Effector memory CD8-positive, alpha-beta T cell (primary cell): Measurements from ENCODE around the gene OR5B2.

Experiments
- ATAC-seq: fragments of 150-1000 bp; cut with Tn5 transposase; replicated peaks from 2 replicates; pipeline ENCODE4 v1.10.0; 2021; ENCODE audit warnings: mild to moderate bottlenecking, moderate library complexity
- DNase-seq, 3 experiments: peaks; one replicate each; pipeline ENCODE4 v3.0.0; 2021
- H3K27ac Mint-ChIP-seq, 2 donors: one replicate each; pipeline ENCODE4 v1.8.0; 2022; ENCODE audit warnings: mild to moderate bottlenecking in 2 of 2, mixed read lengths in 2 of 2, moderate library complexity in 2 of 2
- H3K27me3 Mint-ChIP-seq, 2 donors: one replicate each; pipeline ENCODE4 v1.8.0; 2022; ENCODE audit warnings: mixed read lengths in 2 of 2
- H3K36me3 Mint-ChIP-seq: one replicate; pipeline ENCODE4 v1.8.0; 2022; ENCODE audit warnings: mild to moderate bottlenecking, moderate library complexity, mixed read lengths; ENCODE audit not compliant: insufficient read depth
- H3K4me1 Mint-ChIP-seq, 2 donors: one replicate each; pipeline ENCODE4 v1.8.0; 2022; ENCODE audit warnings: low read depth in 2 of 2, mixed read lengths in 2 of 2
- H3K4me3 Mint-ChIP-seq, 2 donors: one replicate each; pipeline ENCODE4 v1.8.0; 2022; ENCODE audit warnings: mild to moderate bottlenecking in 2 of 2, mixed read lengths in 2 of 2, moderate library complexity in 2 of 2
- H3K9me3 Mint-ChIP-seq, 2 donors: one replicate each; pipeline ENCODE4 v1.8.0; 2022; ENCODE audit warnings: mixed read lengths in 2 of 2

Gene OR5B2

DNA sequence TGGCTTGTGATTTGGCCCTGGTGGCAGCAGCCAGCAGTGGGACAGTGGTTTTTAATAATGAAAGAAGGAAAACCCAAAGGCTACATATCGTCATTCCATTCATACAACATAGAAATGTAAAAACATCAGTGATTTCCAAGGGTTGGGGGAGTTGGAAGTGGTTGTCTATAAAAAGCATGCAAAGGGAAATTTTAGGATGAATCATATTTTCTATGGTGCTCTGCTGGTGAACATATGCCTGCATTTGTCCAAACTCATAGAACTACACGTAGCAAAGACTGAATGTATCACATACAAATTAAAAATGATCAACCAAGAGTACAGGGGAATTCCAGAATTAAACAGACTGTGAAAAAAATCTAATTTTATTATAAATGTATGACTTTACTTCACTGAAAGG, 32.3 kb downstream of the OR5B2 start:
- H3K9me3 Mint-ChIP-seq = no peaks in the 10 kb centered on the region
- ATAC-seq = no peak
- H3K4me3 Mint-ChIP-seq = no peak overlapping the region
- no peaks in the 10 kb centered on the region for H3K4me1 Mint-ChIP-seq
- peaks cover 12 to 13% of the 10 kb centered on the region in 2 donors for H3K27me3 Mint-ChIP-seq
- no peak for DNase-seq
- no peaks in the 10 kb centered on the region for H3K36me3 Mint-ChIP-seq
- no peak overlapping the region for H3K27ac Mint-ChIP-seq

DNA sequence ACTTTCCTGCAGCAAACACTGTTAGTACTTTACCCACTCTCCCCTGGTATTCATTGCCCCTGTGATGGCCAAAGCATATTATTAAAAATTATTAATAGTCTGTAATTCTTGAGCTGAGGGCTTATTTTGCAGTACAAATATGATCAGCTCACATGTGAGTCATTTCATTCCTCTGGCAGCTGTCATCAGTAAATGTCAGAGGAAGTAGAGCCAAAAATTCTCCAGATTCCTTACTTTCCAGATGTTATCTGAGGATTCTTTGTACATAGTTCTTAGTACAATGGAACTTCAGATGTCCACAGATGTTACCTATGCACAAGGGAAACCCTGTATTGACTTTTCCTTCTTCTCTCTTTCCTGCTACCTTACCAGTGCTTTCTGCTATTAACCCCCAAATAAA, 33.7 kb downstream of the OR5B2 start:
- H3K36me3 Mint-ChIP-seq = no peaks in the 10 kb centered on the region
- no peaks in the 10 kb centered on the region for H3K4me1 Mint-ChIP-seq
- ATAC-seq = no peak
- DNase-seq = no peak
- H3K27ac Mint-ChIP-seq = no peak overlapping the region
- H3K9me3 Mint-ChIP-seq = no peaks in the 10 kb centered on the region
- H3K4me3 Mint-ChIP-seq = no peak overlapping the region
- H3K27me3 Mint-ChIP-seq = peaks cover 12 to 13% of the 10 kb centered on the region in 2 donors

DNA sequence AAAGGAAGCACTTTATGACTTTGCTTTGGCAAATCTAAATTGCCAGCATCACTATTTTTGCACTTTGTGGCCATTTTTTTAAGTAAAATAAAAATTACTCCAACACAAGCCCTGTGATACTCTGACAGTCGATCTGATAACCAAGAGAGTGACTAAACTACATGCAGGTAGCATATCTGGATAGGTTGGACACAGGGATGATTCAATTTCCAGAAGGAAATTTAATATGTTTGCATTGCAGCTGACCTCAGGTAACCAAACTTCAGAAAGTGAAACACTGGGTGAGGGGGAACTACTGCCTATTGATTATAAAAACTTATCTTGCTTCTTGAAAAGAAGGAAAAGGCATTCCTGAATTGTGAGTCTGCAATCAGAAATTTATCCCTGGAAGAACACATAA, 35.2 kb downstream of the OR5B2 start:
- DNase-seq (no peak), ATAC-seq (no peak)
- Mint-ChIP-seq H3K36me3 (no peaks in the 10 kb centered on the region), H3K27me3 (peaks cover 12 to 13% of the 10 kb centered on the region in 2 donors), H3K27ac (no peak overlapping the region), H3K4me1 (no peaks in the 10 kb centered on the region), H3K9me3 (no peaks in the 10 kb centered on the region), H3K4me3 (no peak overlapping the region)

DNA sequence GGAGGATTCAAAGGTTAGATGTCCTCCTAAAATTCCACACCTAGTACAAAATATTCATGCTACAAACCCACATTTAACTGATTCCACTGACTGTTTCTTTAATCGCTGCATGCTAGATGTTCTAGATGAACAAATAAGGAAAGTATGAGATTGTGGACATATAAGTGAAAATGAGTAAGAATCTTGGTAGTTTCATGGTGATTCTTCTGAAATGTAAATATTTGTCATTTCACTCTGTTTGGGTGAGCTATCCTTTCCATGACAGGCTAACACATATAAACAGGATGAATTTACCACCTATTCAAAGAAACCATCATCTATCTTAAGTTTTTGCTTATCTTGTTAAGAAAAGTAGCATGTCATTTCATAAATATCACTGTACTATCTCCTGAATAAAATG, 36.0 kb downstream of the OR5B2 start:
- Mint-ChIP-seq H3K27me3 (peaks cover 12 to 13% of the 10 kb centered on the region in 2 donors), H3K4me1 (no peaks in the 10 kb centered on the region), H3K27ac (no peak overlapping the region), H3K9me3 (no peaks in the 10 kb centered on the region), H3K4me3 (no peak overlapping the region), H3K36me3 (no peaks in the 10 kb centered on the region)
- DNase-seq (no peak), ATAC-seq (no peak)

DNA sequence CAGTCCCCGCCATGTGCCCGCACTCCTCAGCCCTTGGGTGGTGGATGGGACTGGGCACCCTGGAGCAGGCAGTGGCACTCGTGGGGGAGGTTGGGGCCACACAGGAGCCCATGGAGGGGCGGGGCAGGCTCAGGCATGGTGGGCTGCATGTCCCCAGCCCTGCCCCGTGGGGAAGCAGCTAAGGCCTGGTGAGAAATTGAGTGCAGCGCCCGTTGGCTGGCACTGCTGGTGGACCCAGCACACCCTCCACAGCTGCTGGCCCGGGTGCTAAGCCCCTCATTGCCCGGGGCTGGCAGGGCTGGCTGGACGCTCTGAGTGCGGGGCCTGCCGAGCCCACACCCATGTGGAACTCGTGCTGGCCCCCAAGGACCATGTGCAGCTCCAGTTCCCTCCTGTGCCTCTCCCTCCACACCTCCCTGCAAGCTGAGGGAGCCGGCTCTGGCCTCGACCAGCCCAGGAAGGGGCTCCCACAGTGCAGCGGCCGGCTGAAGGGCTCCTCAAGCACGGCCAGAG, 37.3 kb downstream of the OR5B2 start:
- H3K36me3 Mint-ChIP-seq = no peaks in the 10 kb centered on the region
- no peak overlapping the region for H3K4me3 Mint-ChIP-seq
- ATAC-seq (no peak), DNase-seq (no peak)
- no peaks in the 10 kb centered on the region for H3K9me3 Mint-ChIP-seq
- peaks cover 9 to 13% of the 10 kb centered on the region in 2 donors for H3K27me3 Mint-ChIP-seq
- H3K27ac Mint-ChIP-seq = no peak overlapping the region
- H3K4me1 Mint-ChIP-seq = no peaks in the 10 kb centered on the region
